GM23338 (cell line): Measurements from ENCODE around the gene RELCH. TPM values are rescaled to one million over a fixed set of nuclear protein-coding genes. Genes with fewer than 3 reads are reported as not detected.

Source experiments
- ATAC-seq: fragments of 200-7000 bp; cut with Tn5 transposase; 3 replicates; pipeline ENCODE4 v1.9.1; 2020
- DNase-seq: peaks from one replicate; pipeline ENCODE4 v3.0.0-alpha.2; 2015; ENCODE audit warnings: low spot score
- H2AFZ ChIP-seq: fragments of 200-600 bp; sonication (generic); 2 replicates; pipeline ENCODE4 v1.8.0; 2016; ENCODE audit warnings: antibody characterized with exemption, mild to moderate bottlenecking, moderate library complexity
- H3F3A ChIP-seq: fragments of 200-600 bp; sonication (generic); replicated peaks from 2 replicates; pipeline ENCODE4 v1.8.0; 2017; ENCODE audit warnings: antibody characterized with exemption, mixed run types, low read depth
- H3K27ac ChIP-seq: fragments of 200-600 bp; sonication (generic); 2 replicates; pipeline ENCODE4 v1.6.1; 2016; ENCODE audit warnings: low read depth
- H3K27me3 ChIP-seq: fragments of 200-600 bp; sonication (generic); 2 replicates; pipeline ENCODE4 v1.8.0; 2016; ENCODE audit warnings: mild to moderate bottlenecking, mixed run types, moderate library complexity; ENCODE audit not compliant: insufficient read depth
- H3K36me3 ChIP-seq: fragments of 200-600 bp; sonication (generic); 2 replicates; pipeline ENCODE4 v1.8.0; 2016; ENCODE audit warnings: mild to moderate bottlenecking; ENCODE audit not compliant: insufficient read depth
- H3K4me1 ChIP-seq: fragments of 200-600 bp; sonication (generic); 2 replicates; pipeline ENCODE4 v1.8.0; 2016; ENCODE audit warnings: mild to moderate bottlenecking, moderate library complexity; ENCODE audit not compliant: insufficient read depth
- H3K4me2 ChIP-seq: fragments of 200-600 bp; sonication (generic); 2 replicates; pipeline ENCODE4 v1.7.1; 2017; ENCODE audit warnings: mixed run types
- H3K4me3 ChIP-seq: fragments of 200-600 bp; sonication (generic); 2 replicates; pipeline ENCODE4 v1.6.1; 2016; ENCODE audit warnings: mixed run types
- H3K79me2 ChIP-seq: fragments of 200-600 bp; sonication (generic); replicated peaks from 2 replicates; pipeline ENCODE4 v1.8.0; 2017; ENCODE audit warnings: mild to moderate bottlenecking; ENCODE audit not compliant: insufficient read depth
- H3K9me2 ChIP-seq: fragments of 200-600 bp; sonication (generic); 2 replicates; pipeline ENCODE4 v1.8.0; 2017; ENCODE audit not compliant: insufficient read depth
- H4K20me1 ChIP-seq: fragments of 200-600 bp; sonication (generic); replicated peaks from 2 replicates; pipeline ENCODE4 v1.8.0; 2017; ENCODE audit warnings: mild to moderate bottlenecking; ENCODE audit not compliant: insufficient read depth
- H3K27ac Mint-ChIP-seq: 2 replicates; pipeline ENCODE4 v1.8.0; 2020; ENCODE audit warnings: inconsistent platforms, mild to moderate bottlenecking, moderate library complexity, mixed read lengths
- H3K27me3 Mint-ChIP-seq: 3 replicates; pipeline ENCODE4 v1.8.0; 2022; ENCODE audit warnings: low read depth, mild to moderate bottlenecking, moderate library complexity, mixed read lengths, inconsistent platforms; ENCODE audit not compliant: insufficient read depth, poor library complexity
- H3K36me3 Mint-ChIP-seq: 3 replicates; pipeline ENCODE4 v1.8.0; 2021; ENCODE audit warnings: low read depth, mild to moderate bottlenecking, inconsistent platforms, moderate library complexity, mixed read lengths
- H3K4me1 Mint-ChIP-seq: 3 replicates; pipeline ENCODE4 v1.8.0; 2020; ENCODE audit warnings: mild to moderate bottlenecking, inconsistent platforms, mixed read lengths
- H3K4me3 Mint-ChIP-seq: 3 replicates; pipeline ENCODE4 v1.8.0; 2021; ENCODE audit warnings: moderate library complexity, mild to moderate bottlenecking, inconsistent platforms, mixed read lengths
- H3K9me3 Mint-ChIP-seq: 3 replicates; pipeline ENCODE4 v1.8.0; 2020; ENCODE audit warnings: moderate library complexity, mild to moderate bottlenecking, inconsistent platforms, mixed read lengths
- CREB1 ChIP-seq: fragments of 250-450 bp; sonication (Bioruptor Pico); IDR thresholded peaks from 2 replicates; pipeline ENCODE4 v1.5.0; 2020; ENCODE audit warnings: low read depth, mild to moderate bottlenecking, moderate library complexity
- ETS1 ChIP-seq: IDR thresholded peaks from 2 replicates; pipeline ENCODE4 v1.6.1; 2016; ENCODE audit warnings: antibody characterized with exemption
- EZH2 ChIP-seq: fragments of 200-600 bp; sonication (generic); IDR thresholded peaks from one replicate; pipeline ENCODE4 v1.8.0; 2017; ENCODE audit warnings: antibody characterized with exemption, mild to moderate bottlenecking, low read depth; ENCODE audit not compliant: unreplicated experiment
- EZH2phosphoT487 ChIP-seq: fragments of 200-600 bp; sonication (generic); IDR thresholded peaks from one replicate; pipeline ENCODE4 v1.8.1; 2018; ENCODE audit warnings: antibody characterized with exemption; ENCODE audit not compliant: unreplicated experiment
- JUNB ChIP-seq: IDR thresholded peaks from one replicate; pipeline ENCODE4 v1.6.1; 2016; ENCODE audit warnings: antibody characterized with exemption; ENCODE audit not compliant: unreplicated experiment
- NANOG ChIP-seq: IDR thresholded peaks from 2 replicates; pipeline ENCODE4 v1.6.1; 2016; ENCODE audit warnings: antibody characterized with exemption, borderline replicate concordance
- POLR2AphosphoS5 ChIP-seq: IDR thresholded peaks from 2 replicates; pipeline ENCODE4 v1.6.1; 2016; ENCODE audit warnings: antibody characterized with exemption, low read depth
- STAT1 ChIP-seq: IDR thresholded peaks from one replicate; pipeline ENCODE4 v1.6.1; 2016; ENCODE audit warnings: antibody characterized with exemption; ENCODE audit not compliant: unreplicated experiment
- ZNF114 ChIP-seq: fragments of 250-450 bp; sonication (Bioruptor Pico); IDR thresholded peaks from 2 replicates; pipeline ENCODE4 v1.5.0; 2020; ENCODE audit warnings: mild to moderate bottlenecking, moderate library complexity
- polyA plus RNA-seq: library from polyadenylated mRNA; unstranded; fragments of >200 nt; fragmentation: Nextera tagmentation; extraction: Ambion mirVana; gene quantifications from 2 replicates; pipeline ENCODE4 v1.2.1, GENCODE V29; 2016
- total RNA-seq: library from RNA; depleted of rRNA; stranded (reverse); fragments of >200 nt; shearing (Covaris generic); gene quantifications from 2 replicates; pipeline ENCODE4 v1.2.3, GENCODE V29; 2014
- TF ChIP-seq, protein P1 (sequence below): fragments of 250-450 bp; sonication (Bioruptor Pico); IDR thresholded peaks from 2 replicates; pipeline ENCODE4 v1.5.0; 2020; ENCODE audit warnings: mild to moderate bottlenecking, moderate library complexity

RELCH gene
- total and polyA plus RNA-seq, 2 experiments from 2014 or later = 8.8 to 56.4 TPM

- TF ChIP-seq, protein P1, sequence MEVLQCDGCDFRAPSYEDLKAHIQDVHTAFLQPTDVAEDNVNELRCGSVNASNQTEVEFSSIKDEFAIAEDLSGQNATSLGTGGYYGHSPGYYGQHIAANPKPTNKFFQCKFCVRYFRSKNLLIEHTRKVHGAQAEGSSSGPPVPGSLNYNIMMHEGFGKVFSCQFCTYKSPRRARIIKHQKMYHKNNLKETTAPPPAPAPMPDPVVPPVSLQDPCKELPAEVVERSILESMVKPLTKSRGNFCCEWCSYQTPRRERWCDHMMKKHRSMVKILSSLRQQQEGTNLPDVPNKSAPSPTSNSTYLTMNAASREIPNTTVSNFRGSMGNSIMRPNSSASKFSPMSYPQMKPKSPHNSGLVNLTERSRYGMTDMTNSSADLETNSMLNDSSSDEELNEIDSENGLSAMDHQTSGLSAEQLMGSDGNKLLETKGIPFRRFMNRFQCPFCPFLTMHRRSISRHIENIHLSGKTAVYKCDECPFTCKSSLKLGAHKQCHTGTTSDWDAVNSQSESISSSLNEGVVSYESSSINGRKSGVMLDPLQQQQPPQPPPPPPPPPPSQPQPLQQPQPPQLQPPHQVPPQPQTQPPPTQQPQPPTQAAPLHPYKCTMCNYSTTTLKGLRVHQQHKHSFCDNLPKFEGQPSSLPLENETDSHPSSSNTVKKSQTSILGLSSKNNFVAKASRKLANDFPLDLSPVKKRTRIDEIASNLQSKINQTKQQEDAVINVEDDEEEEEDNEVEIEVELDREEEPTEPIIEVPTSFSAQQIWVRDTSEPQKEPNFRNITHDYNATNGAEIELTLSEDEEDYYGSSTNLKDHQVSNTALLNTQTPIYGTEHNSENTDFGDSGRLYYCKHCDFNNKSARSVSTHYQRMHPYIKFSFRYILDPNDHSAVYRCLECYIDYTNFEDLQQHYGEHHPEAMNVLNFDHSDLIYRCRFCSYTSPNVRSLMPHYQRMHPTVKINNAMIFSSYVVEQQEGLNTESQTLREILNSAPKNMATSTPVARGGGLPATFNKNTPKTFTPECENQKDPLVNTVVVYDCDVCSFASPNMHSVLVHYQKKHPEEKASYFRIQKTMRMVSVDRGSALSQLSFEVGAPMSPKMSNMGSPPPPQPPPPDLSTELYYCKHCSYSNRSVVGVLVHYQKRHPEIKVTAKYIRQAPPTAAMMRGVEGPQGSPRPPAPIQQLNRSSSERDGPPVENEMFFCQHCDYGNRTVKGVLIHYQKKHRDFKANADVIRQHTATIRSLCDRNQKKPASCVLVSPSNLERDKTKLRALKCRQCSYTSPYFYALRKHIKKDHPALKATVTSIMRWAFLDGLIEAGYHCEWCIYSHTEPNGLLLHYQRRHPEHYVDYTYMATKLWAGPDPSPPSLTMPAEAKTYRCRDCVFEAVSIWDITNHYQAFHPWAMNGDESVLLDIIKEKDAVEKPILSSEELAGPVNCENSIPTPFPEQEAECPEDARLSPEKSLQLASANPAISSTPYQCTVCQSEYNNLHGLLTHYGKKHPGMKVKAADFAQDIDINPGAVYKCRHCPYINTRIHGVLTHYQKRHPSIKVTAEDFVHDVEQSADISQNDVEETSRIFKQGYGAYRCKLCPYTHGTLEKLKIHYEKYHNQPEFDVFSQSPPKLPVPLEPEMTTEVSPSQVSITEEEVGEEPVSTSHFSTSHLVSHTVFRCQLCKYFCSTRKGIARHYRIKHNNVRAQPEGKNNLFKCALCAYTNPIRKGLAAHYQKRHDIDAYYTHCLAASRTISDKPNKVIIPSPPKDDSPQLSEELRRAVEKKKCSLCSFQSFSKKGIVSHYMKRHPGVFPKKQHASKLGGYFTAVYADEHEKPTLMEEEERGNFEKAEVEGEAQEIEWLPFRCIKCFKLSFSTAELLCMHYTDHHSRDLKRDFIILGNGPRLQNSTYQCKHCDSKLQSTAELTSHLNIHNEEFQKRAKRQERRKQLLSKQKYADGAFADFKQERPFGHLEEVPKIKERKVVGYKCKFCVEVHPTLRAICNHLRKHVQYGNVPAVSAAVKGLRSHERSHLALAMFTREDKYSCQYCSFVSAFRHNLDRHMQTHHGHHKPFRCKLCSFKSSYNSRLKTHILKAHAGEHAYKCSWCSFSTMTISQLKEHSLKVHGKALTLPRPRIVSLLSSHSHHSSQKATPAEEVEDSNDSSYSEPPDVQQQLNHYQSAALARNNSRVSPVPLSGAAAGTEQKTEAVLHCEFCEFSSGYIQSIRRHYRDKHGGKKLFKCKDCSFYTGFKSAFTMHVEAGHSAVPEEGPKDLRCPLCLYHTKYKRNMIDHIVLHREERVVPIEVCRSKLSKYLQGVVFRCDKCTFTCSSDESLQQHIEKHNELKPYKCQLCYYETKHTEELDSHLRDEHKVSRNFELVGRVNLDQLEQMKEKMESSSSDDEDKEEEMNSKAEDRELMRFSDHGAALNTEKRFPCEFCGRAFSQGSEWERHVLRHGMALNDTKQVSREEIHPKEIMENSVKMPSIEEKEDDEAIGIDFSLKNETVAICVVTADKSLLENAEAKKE = no peak
- TF ChIP-seq EZH2phosphoT487 = no peak
- no peak for TF ChIP-seq ZNF114 (CRISPR knock-in tag)
- no peak for TF ChIP-seq CREB1 (CRISPR knock-in tag)
- TF ChIP-seq STAT1 = no peak
Observed at GRCh38 chr18:62258616-62259015, 71.6 kb downstream of the RELCH start (continued).

DNA sequence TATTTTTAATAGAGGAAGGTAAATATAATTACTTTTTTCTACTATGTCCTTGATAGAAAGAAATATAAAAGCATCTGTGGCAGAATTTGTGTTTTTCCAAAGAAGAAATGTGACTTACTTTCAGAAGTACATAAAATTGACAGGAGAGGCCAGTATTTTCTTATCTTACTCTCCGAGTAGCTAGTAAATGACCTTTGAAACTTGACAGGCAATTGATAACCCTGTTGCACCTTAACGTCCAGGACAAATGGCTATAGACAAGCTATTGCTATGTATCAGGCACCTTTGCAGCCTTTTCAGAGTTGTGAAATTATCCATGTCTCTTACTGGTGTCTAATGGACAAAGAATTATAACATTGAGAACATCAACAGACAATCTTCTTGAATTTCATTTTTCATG lies 75.0 kb downstream of the RELCH start:
- DNase-seq (no peak), ATAC-seq (no peak)
- Histone ChIP-seq H3K9me2 (no peaks in the 10 kb centered on the region), H3K4me1 (no peaks in the 10 kb centered on the region), H3F3A (no peaks in the 10 kb centered on the region), H3K27ac (no peak overlapping the region), H2AFZ (no peak overlapping the region), H4K20me1 (no peaks in the 10 kb centered on the region), H3K36me3 (peaks cover 13% of the 10 kb centered on the region; the same call in 1 of the 2 replicates), H3K4me2 (no peak overlapping the region), H3K4me3 (no peak overlapping the region), H3K27me3 (no peaks in the 10 kb centered on the region), H3K79me2 (no peaks in the 10 kb centered on the region)
- Mint-ChIP-seq H3K36me3 (peaks cover 41% of the 10 kb centered on the region; the same call in 2 of the 3 replicates), H3K27ac (no peak overlapping the region), H3K4me3 (no peak overlapping the region), H3K4me1 (no peaks in the 10 kb centered on the region), H3K27me3 (no peaks in the 10 kb centered on the region), H3K9me3 (no peaks in the 10 kb centered on the region)
- no peak for TF ChIP-seq EZH2
- TF ChIP-seq POLR2AphosphoS5 = no peak
- TF ChIP-seq ETS1 = no peak
- TF ChIP-seq STAT1 = no peak
- no peak for TF ChIP-seq JUNB
- no peak for TF ChIP-seq EZH2phosphoT487
- TF ChIP-seq CREB1 (CRISPR knock-in tag) = no peak
- no peak for TF ChIP-seq NANOG
